Caco-2 (cell line): Measurements from ENCODE around the gene LUM. TPM values are rescaled to one million over a fixed set of nuclear protein-coding genes. Genes with fewer than 3 reads are reported as not detected.

Experiments
- BruUV-seq: library from RNA; stranded (reverse); fragments of 400-500 nt; replicated peaks from 2 replicates; lab custom pipeline; 2021; lab: Mats Ljungman, UMichigan
- CTCF ChIA-PET: fragments of 300-600 bp; sonication (Branson Sonifier 250); formaldehyde crosslinking; loops from one replicate; lab custom pipeline; 2022; ENCODE audit warnings: antibody characterized with exemption; lab: Charles Lee
- POLR2A ChIA-PET: fragments of 300-600 bp; sonication (Branson Sonifier 250); formaldehyde crosslinking; loops from one replicate; lab custom pipeline; 2022; ENCODE audit warnings: antibody characterized with exemption; lab: Charles Lee
- DNase-seq, 2 experiments: peaks; one replicate each; pipeline versions ENCODE4 v3.0.0 to v3.0.0-alpha.2; 2020 to 2022
- H3K27me3 ChIP-seq: replicated peaks from 2 replicates; pipeline ENCODE4 v1.6.0; 2011; ENCODE audit warnings: low read length; ENCODE audit not compliant: control insufficient read depth, insufficient read depth
- H3K36me3 ChIP-seq: 2 replicates; pipeline ENCODE4 v1.5.1; 2011; ENCODE audit warnings: low read length; ENCODE audit not compliant: control insufficient read depth, insufficient read depth
- H3K4me1 ChIP-seq: fragments of 250-450 bp; sonication (Bioruptor Pico); 2 replicates; pipeline ENCODE4 v1.5.1; 2020; ENCODE audit warnings: mild to moderate bottlenecking
- H3K4me3 ChIP-seq: 2 replicates; pipeline ENCODE4 v1.5.1; 2011; ENCODE audit warnings: low read depth, mild to moderate bottlenecking, control low read depth, low read length
- H3K9me3 ChIP-seq: fragments of 250-450 bp; sonication (Bioruptor Pico); 2 replicates; pipeline ENCODE4 v1.5.1; 2020; ENCODE audit warnings: mild to moderate bottlenecking, moderate library complexity
- H3K27ac Mint-ChIP-seq: one replicate; pipeline ENCODE4 v1.8.0; 2022; ENCODE audit warnings: mixed read lengths; ENCODE audit not compliant: unreplicated experiment
- H3K27me3 Mint-ChIP-seq: one replicate; pipeline ENCODE4 v1.8.0; 2022; ENCODE audit warnings: mixed read lengths; ENCODE audit not compliant: insufficient read depth, unreplicated experiment
- H3K36me3 Mint-ChIP-seq: one replicate; pipeline ENCODE4 v1.8.0; 2022; ENCODE audit warnings: mild to moderate bottlenecking, mixed read lengths; ENCODE audit not compliant: insufficient read depth, unreplicated experiment
- H3K4me1 Mint-ChIP-seq: one replicate; pipeline ENCODE4 v1.8.0; 2022; ENCODE audit warnings: low read depth, mixed read lengths; ENCODE audit not compliant: unreplicated experiment
- H3K4me3 Mint-ChIP-seq: one replicate; pipeline ENCODE4 v1.8.0; 2022; ENCODE audit warnings: mild to moderate bottlenecking, moderate library complexity, mixed read lengths; ENCODE audit not compliant: unreplicated experiment
- H3K9me3 Mint-ChIP-seq: one replicate; pipeline ENCODE4 v1.8.0; 2022; ENCODE audit warnings: mixed read lengths; ENCODE audit not compliant: unreplicated experiment
- CTCF ChIP-seq, 2 experiments: fragments of 200-600 bp in 1 of 2; IDR thresholded peaks; 1 replicate in 1 of 2; 2 replicates in 1 of 2; pipeline versions ENCODE4 v1.5.1 to v1.8.0; 2011 to 2022; ENCODE audit warnings: antibody characterized with exemption in 1 of 2, control low read depth in 1 of 2, inconsistent platforms in 1 of 2, low read depth in 1 of 2, low read length in 1 of 2, mild to moderate bottlenecking in 1 of 2, moderate library complexity in 1 of 2; ENCODE audit not compliant: insufficient read depth in 1 of 2, severe bottlenecking in 1 of 2, unreplicated experiment in 1 of 2
- intact Hi-C: fragments of 100-400 bp; cut with micrococcal nuclease; formaldehyde crosslinking; loops from one replicate; pipeline ENCODE4 v1.10.0; 2022; ENCODE audit not compliant: unreplicated experiment
- total RNA-seq: library from RNA; stranded (reverse); gene quantifications from 2 replicates; pipeline ENCODE4 v1.2.3, GENCODE V29; 2022

Gene LUM
- total RNA-seq, 1 experiment from 2014 or later, result 4.5 TPM

GRCh38 chr12:91074851-91075250, 36.4 kb downstream of the LUM start:
- POLR2A ChIA-PET, result no interaction called here
- Mint-ChIP-seq H3K4me3 (no peak overlapping the region), H3K27ac (no peak overlapping the region), H3K36me3 (no peaks in the 10 kb centered on the region), H3K27me3 (no peaks in the 10 kb centered on the region), H3K4me1 (peaks cover 36% of the 10 kb centered on the region), H3K9me3 (peaks cover 10% of the 10 kb centered on the region)
- CTCF ChIA-PET, result no interaction called here
- Histone ChIP-seq H3K4me3 (no peak overlapping the region), H3K27me3 (no peaks in the 10 kb centered on the region), H3K4me1 (peaks cover 29% of the 10 kb centered on the region), H3K36me3 (no peaks in the 10 kb centered on the region), H3K9me3 (no peaks in the 10 kb centered on the region)
- DNase-seq, result no peak
- intact Hi-C loops, result no loop called here
- no peak for TF ChIP-seq CTCF (IDR thresholded peaks at IDR 0.05; ENCODE audit: insufficient read depth in 1 of 2, low read depth in 1 of 2, low read length in 1 of 2, severe bottlenecking in 1 of 2, unreplicated experiment in 1 of 2)
- BruUV-seq, result no TSS peak

- no peak overlapping the region for H3K27ac Mint-ChIP-seq
- H3K27me3 ChIP-seq, result no peaks in the 10 kb centered on the region
- no peaks in the 10 kb centered on the region for H3K36me3 Mint-ChIP-seq
- H3K36me3 ChIP-seq, result no peaks in the 10 kb centered on the region
- H3K9me3 Mint-ChIP-seq, result peaks cover 10% of the 10 kb centered on the region
- H3K4me1 ChIP-seq, result peaks cover 29% of the 10 kb centered on the region
- H3K4me3 ChIP-seq, result no peak overlapping the region
- peaks cover 36% of the 10 kb centered on the region for H3K4me1 Mint-ChIP-seq
- no peaks in the 10 kb centered on the region for H3K27me3 Mint-ChIP-seq
- CTCF ChIA-PET, result no interaction called here
- POLR2A ChIA-PET, result no interaction called here
- no TSS peak for BruUV-seq
- H3K9me3 ChIP-seq, result no peaks in the 10 kb centered on the region
- intact Hi-C loops, result no loop called here
- DNase-seq, result no peak
- no peak for TF ChIP-seq CTCF (IDR thresholded peaks at IDR 0.05; ENCODE audit: insufficient read depth in 1 of 2, low read depth in 1 of 2, low read length in 1 of 2, severe bottlenecking in 1 of 2, unreplicated experiment in 1 of 2)
- no peak overlapping the region for H3K4me3 Mint-ChIP-seq
These were observed 37.1 kb downstream of the LUM start for GRCh38 chr12:91074154-91074709.

GRCh38 chr12:91073426-91073825, 37.9 kb downstream of the LUM start:
- no peaks in the 10 kb centered on the region for H3K36me3 Mint-ChIP-seq
- no peaks in the 10 kb centered on the region for H3K27me3 Mint-ChIP-seq
- Histone ChIP-seq H3K27me3 (no peaks in the 10 kb centered on the region), H3K9me3 (no peaks in the 10 kb centered on the region), H3K36me3 (no peaks in the 10 kb centered on the region), H3K4me3 (no peak overlapping the region), H3K4me1 (peaks cover 22% of the 10 kb centered on the region)
- H3K27ac Mint-ChIP-seq, result no peak overlapping the region
- peaks cover 30% of the 10 kb centered on the region for H3K4me1 Mint-ChIP-seq
- no peak for TF ChIP-seq CTCF (IDR thresholded peaks at IDR 0.05; ENCODE audit: insufficient read depth in 1 of 2, low read depth in 1 of 2, low read length in 1 of 2, severe bottlenecking in 1 of 2, unreplicated experiment in 1 of 2)
- POLR2A ChIA-PET, result no interaction called here
- no TSS peak for BruUV-seq
- H3K9me3 Mint-ChIP-seq, result peaks cover 10% of the 10 kb centered on the region
- DNase-seq, result no peak
- intact Hi-C loops, result no loop called here
- H3K4me3 Mint-ChIP-seq, result no peak overlapping the region
- CTCF ChIA-PET, result no interaction called here
